CD14-positive monocyte (primary cell): Measurements from ENCODE around the gene FNBP1L. TPM values are rescaled to one million over a fixed set of nuclear protein-coding genes. Genes with fewer than 3 reads are reported as not detected.

ENCODE experiments used
- DNase-seq, 3 donors: peaks; one replicate each; pipeline ENCODE4 v3.0.0-alpha.2; 2011 to 2022
- H2AFZ ChIP-seq: 2 replicates; pipeline ENCODE4 v1.6.0; 2012; ENCODE audit warnings: mild to moderate bottlenecking, low read depth, low read length, inconsistent platforms; ENCODE audit not compliant: insufficient read depth, poor library complexity, severe bottlenecking
- H3K27ac ChIP-seq, 2 donors: 1 replicate in 1 of 2; 2 replicates in 1 of 2; pipeline ENCODE4 v1.5.1; 2012 to 2013; ENCODE audit warnings: low read length in 2 of 2, control low read depth in 1 of 2, inconsistent platforms in 1 of 2, low read depth in 1 of 2, mild to moderate bottlenecking in 1 of 2
- H3K27me3 ChIP-seq, 2 donors: one replicate each; pipeline versions ENCODE4 v1.6.0 to v1.6.1; 2011 to 2013; ENCODE audit warnings: low read length in 2 of 2; ENCODE audit not compliant: control insufficient read depth in 2 of 2, insufficient read depth in 2 of 2
- H3K36me3 ChIP-seq, 2 donors: replicated peaks in 1 of 2; 1 replicate in 1 of 2; 2 replicates in 1 of 2; pipeline versions ENCODE4 v1.5.1 to v1.6.1; 2012 to 2013; ENCODE audit warnings: low read length in 2 of 2, control low read depth in 1 of 2, inconsistent platforms in 1 of 2, mild to moderate bottlenecking in 1 of 2; ENCODE audit not compliant: insufficient read depth in 2 of 2, control insufficient read depth in 1 of 2
- H3K4me1 ChIP-seq, 2 donors: 1 replicate in 1 of 2; 2 replicates in 1 of 2; pipeline versions ENCODE4 v1.5.1 to v1.6.1; 2012 to 2013; ENCODE audit warnings: low read length in 2 of 2, control low read depth in 1 of 2, inconsistent platforms in 1 of 2, mild to moderate bottlenecking in 1 of 2, moderate library complexity in 1 of 2; ENCODE audit not compliant: insufficient read depth in 2 of 2, control insufficient read depth in 1 of 2
- H3K4me2 ChIP-seq: replicated peaks from 2 replicates; pipeline ENCODE3; 2012; ENCODE audit warnings: low read length, moderate library complexity, mild to moderate bottlenecking; ENCODE audit not compliant: poor library complexity, severe bottlenecking; ENCODE audit errors: extremely low read depth
- H3K4me3 ChIP-seq, 3 experiments: fragments of 200-600 bp in 1 of 3; sonication (generic) in 1 of 3; replicated peaks in 1 of 3; 1 replicate in 2 of 3; 2 replicates in 1 of 3; pipeline ENCODE4 v1.5.1; 2011 to 2013; ENCODE audit warnings: low read length in 3 of 3, mild to moderate bottlenecking in 3 of 3, control low read depth in 2 of 3, low read depth in 2 of 3, inconsistent platforms in 1 of 3, moderate library complexity in 1 of 3
- H3K79me2 ChIP-seq: 2 replicates; pipeline ENCODE4 v1.6.0; 2012; ENCODE audit warnings: mild to moderate bottlenecking, control low read depth, inconsistent platforms, low read length, moderate library complexity; ENCODE audit not compliant: insufficient read depth
- H3K9ac ChIP-seq: 2 replicates; pipeline ENCODE4 v1.6.0; 2017; ENCODE audit warnings: low read length, mild to moderate bottlenecking; ENCODE audit not compliant: insufficient read depth, poor library complexity, severe bottlenecking
- H3K9me3 ChIP-seq, 2 donors: replicated peaks in 1 of 2; 1 replicate in 1 of 2; 2 replicates in 1 of 2; pipeline versions ENCODE4 v1.5.1 to v1.6.1; 2012 to 2013; ENCODE audit warnings: low read length in 2 of 2, control low read depth in 1 of 2; ENCODE audit not compliant: control insufficient read depth in 1 of 2, insufficient read depth in 1 of 2
- H4K20me1 ChIP-seq: 2 replicates; pipeline ENCODE4 v1.6.0; 2012; ENCODE audit warnings: mild to moderate bottlenecking, low read length, control low read depth, moderate library complexity; ENCODE audit not compliant: insufficient read depth
- H3K27ac Mint-ChIP-seq, 7 donors: one replicate each; pipeline ENCODE4 v1.8.0; 2020; ENCODE audit warnings: mild to moderate bottlenecking in 7 of 7, mixed read lengths in 7 of 7, moderate library complexity in 6 of 7, inconsistent platforms in 2 of 7
- H3K27me3 Mint-ChIP-seq, 3 donors: one replicate each; pipeline ENCODE4 v1.8.0; 2021 to 2022; ENCODE audit warnings: low read depth in 3 of 3, mild to moderate bottlenecking in 3 of 3, mixed read lengths in 3 of 3, moderate library complexity in 3 of 3, inconsistent platforms in 1 of 3
- H3K36me3 Mint-ChIP-seq, 2 donors: one replicate each; pipeline ENCODE4 v1.8.0; 2020; ENCODE audit warnings: mixed read lengths in 2 of 2, inconsistent platforms in 1 of 2, mild to moderate bottlenecking in 1 of 2
- H3K4me1 Mint-ChIP-seq: one replicate; pipeline ENCODE4 v1.8.0; 2020; ENCODE audit warnings: mild to moderate bottlenecking, mixed read lengths
- H3K4me3 Mint-ChIP-seq, 2 donors: one replicate each; pipeline ENCODE4 v1.8.0; 2020; ENCODE audit warnings: mild to moderate bottlenecking in 2 of 2, mixed read lengths in 2 of 2, moderate library complexity in 1 of 2
- H3K9me3 Mint-ChIP-seq, 7 donors: one replicate each; pipeline ENCODE4 v1.8.0; 2020 to 2022; ENCODE audit warnings: mixed read lengths in 7 of 7, mild to moderate bottlenecking in 6 of 7, moderate library complexity in 6 of 7, inconsistent platforms in 2 of 7
- CTCF ChIP-seq: fragments of 200-600 bp; IDR thresholded peaks from one replicate; pipeline ENCODE4 v1.8.0; 2022; ENCODE audit warnings: antibody characterized with exemption, mild to moderate bottlenecking
- WGBS: methylation state at CpG from one replicate; pipeline ENCODE4 v1.1.5; 2013; ENCODE audit warnings: missing lambda C conversion rate; ENCODE audit not compliant: insufficient coverage; 5-methylcytosine and 5-hydroxymethylcytosine counted together
- intact Hi-C, 2 donors: fragments of 100-400 bp; cut with micrococcal nuclease; formaldehyde crosslinking; loops; one replicate each; pipeline versions ENCODE4 v1.15.0 to v1.15.1; 2023
- polyA plus RNA-seq, 3 donors: library from polyadenylated mRNA; depleted of rRNA in 1 of 3; unstranded in 2 of 3; stranded (reverse) in 1 of 3; fragments of 300-500 nt in 2 of 3; fragments of >200 nt in 1 of 3; fragmentation: Illumina TruSeq in 2 of 3; gene quantifications; 1 replicate in 2 of 3; 2 replicates in 1 of 3; pipeline ENCODE4 v1.2.3, GENCODE V29; 2012 to 2021

The FNBP1L gene
- polyA plus RNA-seq, 3 donors, result 0.15 to 0.32 (median 0.28) TPM

- H3K27me3 ChIP-seq, result no peaks in the 10 kb centered on the region
- Mint-ChIP-seq H3K27me3 (peaks cover 0 to 7% (median 2%) of the 10 kb centered on the region in 3 donors), H3K27ac (no peak overlapping the region), H3K36me3 (no peaks in the 10 kb centered on the region), H3K9me3 (no peaks in the 10 kb centered on the region), H3K4me1 (no peaks in the 10 kb centered on the region), H3K4me3 (no peak overlapping the region)
- H3K9ac ChIP-seq, result no peak overlapping the region
- H3K4me3 ChIP-seq, result no peak overlapping the region
- no peaks in the 10 kb centered on the region for H4K20me1 ChIP-seq
- H3K4me1 ChIP-seq, result no peaks in the 10 kb centered on the region
- WGBS, result 100% methylated on average over 2 of the region's 2 CpGs
- intact Hi-C loops, result no loop called here
- no peak overlapping the region for H3K27ac ChIP-seq
- no peak for TF ChIP-seq CTCF
- no peaks in the 10 kb centered on the region for H3K9me3 ChIP-seq
- no peaks in the 10 kb centered on the region for H3K79me2 ChIP-seq
- no peak for DNase-seq
- H2AFZ ChIP-seq, result no peak overlapping the region
- H3K4me2 ChIP-seq, result no peak overlapping the region
- no peaks in the 10 kb centered on the region for H3K36me3 ChIP-seq
Observed at GRCh38 chr1:93598396-93598795, 150.5 kb downstream of the FNBP1L start.

GRCh38 chr1:93598861-93599439 is 151.0 kb downstream of the FNBP1L start:
- Histone ChIP-seq H3K79me2 (no peaks in the 10 kb centered on the region), H2AFZ (no peak overlapping the region), H3K9me3 (no peaks in the 10 kb centered on the region), H3K4me2 (no peak overlapping the region), H3K9ac (no peak overlapping the region), H4K20me1 (no peaks in the 10 kb centered on the region), H3K4me3 (no peak overlapping the region), H3K4me1 (no peaks in the 10 kb centered on the region), H3K27ac (no peak overlapping the region), H3K27me3 (no peaks in the 10 kb centered on the region), H3K36me3 (no peaks in the 10 kb centered on the region)
- intact Hi-C loops, result no loop called here
- no peak overlapping the region for H3K27ac Mint-ChIP-seq
- no peaks in the 10 kb centered on the region for H3K36me3 Mint-ChIP-seq
- no peak overlapping the region for H3K4me3 Mint-ChIP-seq
- H3K4me1 Mint-ChIP-seq, result no peaks in the 10 kb centered on the region
- H3K27me3 Mint-ChIP-seq, result peaks cover 0 to 7% (median 2%) of the 10 kb centered on the region in 3 donors
- no peaks in the 10 kb centered on the region for H3K9me3 Mint-ChIP-seq
- TF ChIP-seq CTCF, result no peak
- DNase-seq, result no peak
- no CpG with 5 or more reads among the region's 7 CpGs for WGBS
